ENCODE data around the gene XRN1. TPM values are rescaled to one million over a fixed set of nuclear protein-coding genes. Genes with fewer than 3 reads are reported as not detected.

Gene XRN1
- total RNA-seq = 34.7 and 50.7 TPM in 2 replicates

GRCh38 chr3:142447852-142448823, at the start of gene XRN1:
TSS of gene XRN1 (minus strand) at chr3:142448037. CDS start at chr3:142447944, 93 bp downstream.

Other genes with a start within 250 kb of the XRN1 start
- gene GK5, start 222.5 kb downstream of the XRN1 start, total RNA-seq = 10.6 and 15.5 TPM in 2 replicates
- gene ATR, start 130.7 kb upstream of the XRN1 start, total RNA-seq = 24.7 and 25.0 TPM in 2 replicates
- 1.0 and 1.7 TPM in 2 replicates for gene PLS1, start 148.4 kb upstream of the XRN1 start, total RNA-seq

All from smooth muscle cell of the pulmonary artery (primary cell).